SK-N-SH (cell line): ENCODE results near the gene FZD7. TPM values are rescaled to one million over a fixed set of nuclear protein-coding genes. Genes with fewer than 3 reads are reported as not detected.

Experiments
- CTCF ChIA-PET: fragments of 300-600, 350-600 bp; formaldehyde crosslinking; extraction: SDS; loops from one replicate; lab custom pipeline; 2021; lab: Yijun Ruan, JAX
- POLR2A ChIA-PET: fragments of 350-600 bp; sonication (Branson Sonifier 250); formaldehyde crosslinking; extraction: SDS; loops from one replicate; lab custom pipeline; 2020; ENCODE audit warnings: antibody characterized with exemption, inconsistent platforms; lab: Yijun Ruan, JAX
- DNase-seq: peaks from one replicate; pipeline ENCODE4 v3.0.0; 2012
- H2AFZ ChIP-seq: fragments of 200-600 bp; sonication (generic); 2 replicates; pipeline ENCODE4 v1.8.1; 2016; ENCODE audit warnings: antibody characterized with exemption, mild to moderate bottlenecking, low read depth
- H3F3A ChIP-seq: fragments of 200-600 bp; sonication (generic); replicated peaks from 2 replicates; pipeline ENCODE3; 2016; ENCODE audit warnings: antibody characterized with exemption, mild to moderate bottlenecking; ENCODE audit not compliant: insufficient read depth
- H3K27ac ChIP-seq, 2 experiments: fragments of 200-500 bp in 1 of 2; fragments of 200-600 bp in 1 of 2; sonication (Bioruptor generic) in 1 of 2; sonication (generic), shearing (Covaris generic) in 1 of 2; 2 replicates each; pipeline versions ENCODE4 v1.5.1 to v1.6.1; 2014 to 2016; ENCODE audit warnings: low read depth in 2 of 2, inconsistent platforms in 1 of 2, low read length in 1 of 2, mild to moderate bottlenecking in 1 of 2, mixed read lengths in 1 of 2
- H3K27me3 ChIP-seq: fragments of 200-600 bp; sonication (generic), shearing (Covaris generic); 2 replicates; pipeline ENCODE4 v1.6.1; 2016; ENCODE audit warnings: mixed run types; ENCODE audit not compliant: insufficient read depth
- H3K36me3 ChIP-seq, 2 experiments: fragments of 200-500 bp in 1 of 2; fragments of 200-600 bp in 1 of 2; sonication (Bioruptor generic) in 1 of 2; sonication (generic) in 1 of 2; replicated peaks in 1 of 2; 2 replicates each; pipeline versions ENCODE3 to v1.5.1; 2014 to 2016; ENCODE audit warnings: low read length in 1 of 2, mild to moderate bottlenecking in 1 of 2; ENCODE audit not compliant: insufficient read depth in 2 of 2, control insufficient read depth in 1 of 2
- H3K4me1 ChIP-seq, 2 experiments: fragments of 200-500 bp in 1 of 2; fragments of 200-600 bp in 1 of 2; sonication (Bioruptor generic) in 1 of 2; sonication (generic), shearing (Covaris generic) in 1 of 2; 2 replicates each; pipeline versions ENCODE4 v1.5.1 to v1.6.1; 2014 to 2016; ENCODE audit warnings: low read depth in 1 of 2, low read length in 1 of 2, mixed run types in 1 of 2; ENCODE audit not compliant: insufficient read depth in 2 of 2, control insufficient read depth in 1 of 2
- H3K4me2 ChIP-seq: fragments of 200-600 bp; sonication (generic), shearing (Covaris generic); 2 replicates; pipeline ENCODE4 v1.6.1; 2017; ENCODE audit warnings: mixed run types
- H3K4me3 ChIP-seq, 2 experiments: fragments of 200-500 bp in 1 of 2; fragments of 200-600 bp in 1 of 2; sonication (Bioruptor generic) in 1 of 2; sonication (generic), shearing (Covaris generic) in 1 of 2; 2 replicates each; pipeline versions ENCODE4 v1.5.1 to v1.8.1; 2014 to 2016; ENCODE audit warnings: low read depth in 2 of 2, inconsistent platforms in 1 of 2, low read length in 1 of 2, mild to moderate bottlenecking in 1 of 2, mixed read lengths in 1 of 2, moderate library complexity in 1 of 2
- H3K79me2 ChIP-seq: fragments of 200-600 bp; sonication (generic); 2 replicates; pipeline ENCODE4 v1.8.1; 2017; ENCODE audit warnings: mild to moderate bottlenecking; ENCODE audit not compliant: insufficient read depth
- H3K9ac ChIP-seq: fragments of 200-600 bp; sonication (generic); 2 replicates; pipeline ENCODE4 v1.6.1; 2017; ENCODE audit warnings: mixed run types
- H3K9me2 ChIP-seq: fragments of 200-600 bp; sonication (generic); 2 replicates; pipeline ENCODE4 v1.6.1; 2017; ENCODE audit warnings: mixed run types
- H3K9me3 ChIP-seq: fragments of 200-600 bp; sonication (generic); 2 replicates; pipeline ENCODE4 v1.6.1; 2017; ENCODE audit warnings: mixed run types, mild to moderate bottlenecking, moderate library complexity
- H4K20me1 ChIP-seq: fragments of 200-600 bp; sonication (generic); 2 replicates; pipeline ENCODE4 v1.6.1; 2017; ENCODE audit warnings: mild to moderate bottlenecking, mixed run types; ENCODE audit not compliant: insufficient read depth
- CTCF ChIP-seq: fragments of 200-600 bp; sonication (generic); IDR thresholded peaks from 2 replicates; pipeline ENCODE4 v1.6.1; 2017; ENCODE audit warnings: antibody characterized with exemption, mild to moderate bottlenecking, moderate library complexity
- FOXJ3 ChIP-seq: sonication (generic); formaldehyde crosslinking; IDR thresholded peaks from 2 replicates; pipeline ENCODE4 v1.5.1; 2020; ENCODE audit warnings: mild to moderate bottlenecking, missing genetic modification reagents
- FOXM1 ChIP-seq: IDR thresholded peaks from 2 replicates; pipeline ENCODE4 v1.4.0; 2012; ENCODE audit warnings: low read depth, mild to moderate bottlenecking
- GATA2 ChIP-seq: sonication (generic); formaldehyde crosslinking; IDR thresholded peaks from 2 replicates; pipeline ENCODE4 v1.5.0; 2020; ENCODE audit warnings: mild to moderate bottlenecking, missing genetic modification reagents
- MEF2A ChIP-seq: IDR thresholded peaks from 2 replicates; pipeline ENCODE4 v1.4.0; 2012; ENCODE audit warnings: low read depth, borderline replicate concordance
- MXI1 ChIP-seq: IDR thresholded peaks from 2 replicates; pipeline ENCODE4 v1.6.1; 2012; ENCODE audit warnings: mild to moderate bottlenecking, low read depth, low read length, improper control_type of control experiment
- POLR2AphosphoS5 ChIP-seq: IDR thresholded peaks from 2 replicates; pipeline ENCODE4 v1.6.1; 2012; ENCODE audit warnings: low read depth, low read length
- RAD21 ChIP-seq: IDR thresholded peaks from 2 replicates; pipeline ENCODE4 v1.6.1; 2012; ENCODE audit warnings: mild to moderate bottlenecking, low read length
- RCOR1 ChIP-seq: fragments of 150-350 bp; IDR thresholded peaks from 2 replicates; pipeline ENCODE4 v1.6.1; 2017; ENCODE audit warnings: antibody characterized with exemption, low read length
- REST ChIP-seq: IDR thresholded peaks from 2 replicates; pipeline ENCODE4 v1.6.1; 2012; ENCODE audit warnings: mild to moderate bottlenecking, low read depth, low read length, moderate library complexity
- RXRA ChIP-seq: IDR thresholded peaks from 2 replicates; pipeline ENCODE4 v1.4.0; 2012; ENCODE audit warnings: low read depth, mild to moderate bottlenecking, borderline replicate concordance
- SIN3A ChIP-seq: IDR thresholded peaks from 2 replicates; pipeline ENCODE4 v1.6.1; 2012; ENCODE audit warnings: low read depth, mild to moderate bottlenecking, low read length, moderate library complexity, borderline replicate concordance
- TAF1 ChIP-seq: IDR thresholded peaks from 2 replicates; pipeline ENCODE4 v1.6.1; 2012; ENCODE audit warnings: low read depth, mild to moderate bottlenecking, low read length, moderate library complexity, borderline replicate concordance
- YY1 ChIP-seq: IDR thresholded peaks from 2 replicates; pipeline ENCODE4 v1.4.0; 2012; ENCODE audit warnings: low read depth, mild to moderate bottlenecking
- WGBS: methylation state at CpG from one replicate; pipeline ENCODE4 v1.1.6; 2017; ENCODE audit warnings: low lambda C conversion rate; 5-methylcytosine and 5-hydroxymethylcytosine counted together
- polyA plus RNA-seq, 3 experiments: library from polyadenylated mRNA; depleted of rRNA; stranded (reverse); fragments of >200 nt; gene quantifications; 2 replicates each; pipeline ENCODE4 v1.2.3, GENCODE V29; 2012

FZD7 gene
- polyA plus RNA-seq, 1 of the 3 experiments (the other 2 are of a cell fraction): 19.7 TPM

GRCh38 chr2:201990069-201990468 lies 43.6 kb upstream of the FZD7 start:
- ChIA-PET CTCF (interaction anchor here (0.8 kb wide), 1 partner anchor 188 kb away, joined by 3 read pairs; no protein-coding TSS in a partner anchor), POLR2A (no interaction called here)
- Histone ChIP-seq H3K36me3 (no peaks in the 10 kb centered on the region), H3K9me3 (no peaks in the 10 kb centered on the region), H3K79me2 (no peaks in the 10 kb centered on the region), H3K4me2 (no peak overlapping the region), H3K9me2 (no peaks in the 10 kb centered on the region), H3K27ac (no peak overlapping the region), H3K4me3 (no peak overlapping the region), H3K9ac (no peak overlapping the region), H3K27me3 (no peaks in the 10 kb centered on the region), H4K20me1 (no peaks in the 10 kb centered on the region), H3F3A (no peaks in the 10 kb centered on the region), H3K4me1 (peaks cover 0 to 13% of the 10 kb centered on the region in 2 experiments; a peak in 1 of 4 replicates), H2AFZ (no peak overlapping the region)
- TF ChIP-seq YY1 (no peak), RXRA (no peak), FOXM1 (no peak), MEF2A (no peak)
- 100% methylated on average over 2 of the region's 2 CpGs for WGBS
- DNase-seq: no peak

- Histone ChIP-seq H4K20me1 (no peaks in the 10 kb centered on the region), H3K27ac (no peak overlapping the region), H3K9me3 (no peaks in the 10 kb centered on the region), H3K4me2 (no peak overlapping the region), H3K27me3 (no peaks in the 10 kb centered on the region), H3K9me2 (no peaks in the 10 kb centered on the region), H3K9ac (no peak overlapping the region), H3K36me3 (no peaks in the 10 kb centered on the region), H2AFZ (no peak overlapping the region), H3K4me3 (no peak overlapping the region), H3K79me2 (no peaks in the 10 kb centered on the region), H3F3A (no peaks in the 10 kb centered on the region), H3K4me1 (peaks cover 0 to 19% of the 10 kb centered on the region in 2 experiments; a peak in 2 of 4 replicates)
- ChIA-PET CTCF (no interaction called here), POLR2A (no interaction called here)
- no peak for DNase-seq
- 94% methylated on average over 4 of the region's 4 CpGs for WGBS
- no peak for TF ChIP-seq MXI1
- no peak for TF ChIP-seq GATA2 (CRISPR knock-in tag)
- TF ChIP-seq CTCF: no peak
- no peak for TF ChIP-seq FOXM1
Observed at GRCh38 chr2:201992960-201993359, 40.7 kb upstream of the FZD7 start.

- Histone ChIP-seq H3K79me2 (no peaks in the 10 kb centered on the region), H4K20me1 (no peaks in the 10 kb centered on the region), H3K4me3 (no peak overlapping the region), H3K9me2 (no peaks in the 10 kb centered on the region), H3K4me1 (peaks cover 0 to 27% of the 10 kb centered on the region in 2 experiments; a peak in 2 of 4 replicates), H3K9me3 (no peaks in the 10 kb centered on the region), H3K27me3 (no peaks in the 10 kb centered on the region)
- WGBS: 86% methylated on average over 1 of the region's 2 CpGs
- DNase-seq: no peak
- CTCF ChIA-PET: no interaction called here
- TF ChIP-seq SIN3A (no peak), RXRA (no peak), TAF1 (no peak), REST (no peak), POLR2AphosphoS5 (no peak), RAD21 (no peak), FOXJ3 (CRISPR knock-in tag) (no peak), RCOR1 (no peak)
- TF ChIP-seq, all 33 proteins: peak for 0
- no peaks in the 10 kb centered on the region for H3F3A ChIP-seq
- H3K27ac ChIP-seq: no peak overlapping the region
- POLR2A ChIA-PET: no interaction called here
- H3K4me2 ChIP-seq: no peak overlapping the region
- H2AFZ ChIP-seq: no peak overlapping the region
- no peak overlapping the region for H3K9ac ChIP-seq
- no peaks in the 10 kb centered on the region for H3K36me3 ChIP-seq
Observed at GRCh38 chr2:201994973-201995638, 38.5 kb upstream of the FZD7 start.
